ENCODE results near the gene KIRREL3. TPM values are rescaled to one million over a fixed set of nuclear protein-coding genes. Genes with fewer than 3 reads are reported as not detected.

Gene KIRREL3
- total RNA-seq, 2 donors from 2014 or later = 0.61 to 0.64 TPM

DNA sequence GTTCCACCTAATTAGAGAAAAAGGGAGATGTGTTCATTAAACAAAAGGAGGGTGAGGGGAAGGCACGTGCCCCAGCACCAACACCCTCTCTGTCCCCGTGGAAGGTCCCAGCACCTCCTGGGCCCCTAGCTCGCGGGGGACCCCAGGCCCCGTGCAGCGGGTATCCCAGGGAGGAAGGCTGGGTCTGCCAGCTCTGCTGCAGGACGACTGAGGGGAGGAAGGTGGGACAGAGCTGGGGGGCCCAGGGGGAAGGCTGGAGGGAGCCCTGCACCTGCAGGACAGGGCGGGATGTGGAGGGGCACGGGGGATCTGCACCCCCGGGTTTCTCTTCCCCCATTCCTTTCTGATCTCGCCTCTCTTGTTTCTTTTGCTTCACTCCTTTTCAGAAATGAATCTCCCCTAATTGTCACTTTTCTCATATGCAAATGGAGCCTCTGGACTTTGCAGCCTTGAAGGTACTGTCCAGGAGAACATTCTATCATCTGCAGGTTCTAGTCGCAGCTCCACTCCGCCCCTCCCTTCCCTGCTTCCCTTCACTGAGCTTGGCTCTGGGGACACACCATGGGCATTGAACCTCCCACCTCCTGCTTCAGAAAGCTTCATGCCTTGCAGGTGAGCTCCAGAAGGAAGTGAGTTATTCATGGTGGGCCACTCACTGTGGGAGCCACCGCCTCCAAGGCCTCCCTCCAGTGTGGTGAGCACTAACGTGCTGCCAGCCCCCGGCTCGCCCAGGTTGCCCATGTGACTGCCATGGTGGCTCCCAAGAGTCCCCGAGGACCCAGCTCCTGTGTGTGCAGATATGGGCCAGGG is 534.1 kb downstream of the KIRREL3 start:
- H3K9me3 ChIP-seq = no peaks in the 10 kb centered on the region
- TF ChIP-seq, protein P1, sequence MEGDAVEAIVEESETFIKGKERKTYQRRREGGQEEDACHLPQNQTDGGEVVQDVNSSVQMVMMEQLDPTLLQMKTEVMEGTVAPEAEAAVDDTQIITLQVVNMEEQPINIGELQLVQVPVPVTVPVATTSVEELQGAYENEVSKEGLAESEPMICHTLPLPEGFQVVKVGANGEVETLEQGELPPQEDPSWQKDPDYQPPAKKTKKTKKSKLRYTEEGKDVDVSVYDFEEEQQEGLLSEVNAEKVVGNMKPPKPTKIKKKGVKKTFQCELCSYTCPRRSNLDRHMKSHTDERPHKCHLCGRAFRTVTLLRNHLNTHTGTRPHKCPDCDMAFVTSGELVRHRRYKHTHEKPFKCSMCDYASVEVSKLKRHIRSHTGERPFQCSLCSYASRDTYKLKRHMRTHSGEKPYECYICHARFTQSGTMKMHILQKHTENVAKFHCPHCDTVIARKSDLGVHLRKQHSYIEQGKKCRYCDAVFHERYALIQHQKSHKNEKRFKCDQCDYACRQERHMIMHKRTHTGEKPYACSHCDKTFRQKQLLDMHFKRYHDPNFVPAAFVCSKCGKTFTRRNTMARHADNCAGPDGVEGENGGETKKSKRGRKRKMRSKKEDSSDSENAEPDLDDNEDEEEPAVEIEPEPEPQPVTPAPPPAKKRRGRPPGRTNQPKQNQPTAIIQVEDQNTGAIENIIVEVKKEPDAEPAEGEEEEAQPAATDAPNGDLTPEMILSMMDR (IDR thresholded peaks at IDR 0.05) = no peak
- no peak for DNase-seq
- intact Hi-C loops (cut with DNase I) = no loop called here
- H3K4me1 ChIP-seq = no peaks in the 10 kb centered on the region
- no peak overlapping the region for H3K4me3 ChIP-seq
- no peaks in the 10 kb centered on the region for H3K27me3 ChIP-seq
- no peak overlapping the region for H3K9ac ChIP-seq (ENCODE audit: low read depth in 2 of 2, low read length in 2 of 2)
- no peaks in the 10 kb centered on the region for H3K36me3 ChIP-seq
- H3K27ac ChIP-seq = no peak overlapping the region

DNA sequence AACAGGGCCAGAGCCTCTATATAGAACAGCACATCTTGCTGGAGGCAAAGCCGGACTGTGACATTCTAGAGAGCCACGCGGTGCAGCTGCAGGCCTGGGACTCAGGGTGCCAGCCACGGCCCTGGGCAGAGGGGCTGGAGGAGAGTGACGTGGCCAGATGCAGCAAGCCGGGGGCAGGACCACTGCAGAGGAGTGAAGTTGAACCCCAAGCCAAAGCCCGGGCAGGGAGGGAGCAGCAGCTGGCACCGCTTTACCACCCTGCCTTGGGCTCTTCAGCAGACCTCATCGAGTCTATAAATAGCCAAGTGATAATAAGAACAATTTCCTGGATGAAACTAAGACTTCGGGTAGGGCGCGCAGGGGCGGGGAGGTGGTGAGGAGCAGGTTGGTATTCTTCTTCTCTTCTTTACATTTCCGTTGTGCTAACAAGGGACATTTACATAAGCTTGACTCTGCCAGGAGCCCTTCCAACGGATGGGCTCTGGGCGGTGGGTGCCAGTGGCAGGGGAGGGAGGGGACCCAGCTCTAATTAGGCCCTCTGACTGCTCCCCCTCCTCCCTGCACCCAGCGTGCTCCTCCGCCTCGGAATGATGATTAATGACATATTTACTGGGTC is 534.9 kb downstream of the KIRREL3 start:
- Histone ChIP-seq H3K9me3 (no peaks in the 10 kb centered on the region), H3K27ac (no peak overlapping the region), H3K4me3 (no peak overlapping the region), H3K36me3 (no peaks in the 10 kb centered on the region), H3K4me1 (no peaks in the 10 kb centered on the region), H3K27me3 (no peaks in the 10 kb centered on the region), H3K9ac (ENCODE audit: low read depth in 2 of 2, low read length in 2 of 2) (no peak overlapping the region)
- no peak for DNase-seq
- TF ChIP-seq, protein P1 (IDR thresholded peaks at IDR 0.05) = no peak
- intact Hi-C loops (cut with DNase I) = no loop called here

DNA sequence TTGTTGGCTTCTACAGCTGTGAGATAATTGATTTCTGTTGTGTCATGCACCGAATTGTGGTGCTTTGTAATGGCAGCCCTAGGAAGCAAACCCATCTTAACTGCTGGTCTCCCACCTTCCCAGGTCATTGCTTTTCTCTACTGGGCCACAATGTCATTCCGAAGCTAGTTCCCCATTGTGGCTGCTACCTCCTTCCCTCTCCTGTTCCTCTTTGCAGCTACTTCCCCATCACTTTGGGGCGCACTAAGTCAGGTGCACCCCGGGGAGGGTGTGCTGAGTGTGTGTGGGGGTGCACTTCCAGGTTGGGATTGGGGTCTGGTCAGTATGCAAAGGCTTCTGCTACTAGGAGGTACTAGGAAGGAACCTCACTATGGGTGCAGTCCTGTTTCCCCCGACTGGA is 535.8 kb downstream of the KIRREL3 start:
- H3K36me3 ChIP-seq = no peaks in the 10 kb centered on the region
- no peak overlapping the region for H3K27ac ChIP-seq
- TF ChIP-seq, protein P1 (IDR thresholded peaks at IDR 0.05) = no peak
- no peak overlapping the region for H3K4me3 ChIP-seq
- no peak overlapping the region for H3K9ac ChIP-seq (ENCODE audit: low read depth in 2 of 2, low read length in 2 of 2)
- no peak for DNase-seq
- intact Hi-C loops (cut with DNase I) = no loop called here
- no peaks in the 10 kb centered on the region for H3K27me3 ChIP-seq
- no peaks in the 10 kb centered on the region for H3K9me3 ChIP-seq
- no peaks in the 10 kb centered on the region for H3K4me1 ChIP-seq

DNA sequence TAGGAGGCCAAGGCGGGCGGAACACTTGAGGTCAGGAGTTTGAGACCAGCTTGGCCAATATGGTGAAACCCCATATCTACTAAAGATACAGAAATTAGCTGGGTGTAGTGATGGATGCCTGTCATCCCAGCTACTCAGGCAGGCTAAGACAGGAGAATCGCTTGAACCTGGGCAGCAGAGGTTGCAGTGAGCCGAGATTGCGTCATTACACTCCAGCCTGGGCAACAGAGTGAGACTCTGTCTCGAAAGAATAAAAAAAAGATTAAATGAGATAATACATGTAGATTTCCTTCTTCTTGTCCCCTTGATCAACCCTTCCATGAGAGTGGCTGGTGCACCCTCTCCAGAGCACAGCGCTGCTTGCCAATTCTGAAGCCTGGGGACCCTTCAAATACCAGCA is 538.1 kb downstream of the KIRREL3 start:
- H3K4me3 ChIP-seq = no peak overlapping the region
- H3K27me3 ChIP-seq = no peaks in the 10 kb centered on the region
- intact Hi-C loops (cut with DNase I) = no loop called here
- TF ChIP-seq, protein P1 (IDR thresholded peaks at IDR 0.05) = no peak
- no peaks in the 10 kb centered on the region for H3K4me1 ChIP-seq
- H3K36me3 ChIP-seq = no peaks in the 10 kb centered on the region
- H3K27ac ChIP-seq = no peak overlapping the region
- no peaks in the 10 kb centered on the region for H3K9me3 ChIP-seq
- DNase-seq = no peak
- H3K9ac ChIP-seq (ENCODE audit: low read depth in 2 of 2, low read length in 2 of 2) = no peak overlapping the region

DNA sequence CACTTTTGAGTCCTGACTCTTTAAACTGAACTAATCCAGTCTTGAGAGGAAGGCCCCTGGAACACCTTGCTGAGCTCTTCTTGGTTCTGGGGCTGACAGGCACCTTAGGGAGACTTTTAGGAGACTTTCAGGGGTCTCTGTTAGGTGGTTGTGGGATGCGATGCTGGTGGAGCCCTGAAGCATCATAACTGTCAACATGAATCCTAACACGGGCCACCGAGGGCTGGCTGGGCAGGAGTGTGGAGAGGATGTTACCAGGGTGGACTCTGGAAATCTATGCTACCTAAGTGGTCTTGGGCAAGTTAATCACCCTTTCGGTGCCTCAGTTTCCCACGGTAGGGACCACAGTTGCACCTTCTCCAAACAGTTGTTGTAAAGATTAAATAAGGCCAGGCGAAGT is 538.6 kb downstream of the KIRREL3 start:
- TF ChIP-seq, protein P1 (IDR thresholded peaks at IDR 0.05) = no peak
- H3K9me3 ChIP-seq = no peaks in the 10 kb centered on the region
- H3K9ac ChIP-seq (ENCODE audit: low read depth in 2 of 2, low read length in 2 of 2) = no peak overlapping the region
- no peak for DNase-seq
- no peak overlapping the region for H3K27ac ChIP-seq
- intact Hi-C loops (cut with DNase I) = no loop called here
- H3K4me3 ChIP-seq = no peak overlapping the region
- H3K27me3 ChIP-seq = no peaks in the 10 kb centered on the region
- H3K36me3 ChIP-seq = no peaks in the 10 kb centered on the region
- no peaks in the 10 kb centered on the region for H3K4me1 ChIP-seq
